GM13976 (cell line): Measurements from ENCODE around the gene TBC1D7.

Experiments used
- DNase-seq: peaks from one replicate; pipeline ENCODE4 v3.0.0; 2012; ENCODE audit warnings: low spot score
- in situ Hi-C: fragments of 300-500 bp; cut with MboI; formaldehyde crosslinking; loops from one replicate; pipeline ENCODE4 v1.12.0; 2022; ENCODE audit warnings: low sequenced_read_pairs, mixed read lengths, inconsistent platforms; ENCODE audit not compliant: unreplicated experiment
- TF ChIP-seq, protein P1 (sequence below): IDR thresholded peaks from 2 replicates; pipeline ENCODE4 v1.5.1; 2012; ENCODE audit warnings: borderline replicate concordance, mild to moderate bottlenecking; ENCODE audit not compliant: insufficient read depth; ENCODE audit errors: extremely low read depth, missing control alignments, control extremely low read depth

Gene TBC1D7

DNA sequence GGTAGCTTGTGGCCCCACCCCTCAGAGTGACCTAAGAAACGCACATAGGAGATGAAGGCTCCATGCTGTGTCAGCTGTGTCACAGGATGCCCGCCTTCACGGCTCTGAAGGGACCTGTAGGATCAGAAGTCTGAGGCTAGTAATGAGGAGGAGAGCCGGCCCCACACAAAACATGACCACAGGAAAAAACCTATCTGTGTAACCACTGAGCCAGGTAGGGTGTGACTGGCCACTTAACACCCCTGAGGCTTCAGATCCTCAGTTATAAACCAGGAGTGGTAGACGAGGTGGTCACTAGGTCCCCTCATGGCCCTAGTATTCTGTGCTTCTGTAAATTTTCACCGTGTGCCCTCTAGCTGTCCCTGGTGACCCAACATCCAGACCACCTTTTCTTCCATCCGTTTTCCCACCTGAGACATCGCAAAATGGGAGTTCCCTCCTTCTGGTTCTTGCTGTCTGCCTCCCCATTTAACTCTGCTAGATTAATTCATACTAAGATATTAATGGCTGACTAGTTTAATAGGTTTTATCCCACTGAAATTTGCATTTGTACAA, 52.8 kb downstream of the TBC1D7 start:
- in situ Hi-C loops, result no loop called here

DNA sequence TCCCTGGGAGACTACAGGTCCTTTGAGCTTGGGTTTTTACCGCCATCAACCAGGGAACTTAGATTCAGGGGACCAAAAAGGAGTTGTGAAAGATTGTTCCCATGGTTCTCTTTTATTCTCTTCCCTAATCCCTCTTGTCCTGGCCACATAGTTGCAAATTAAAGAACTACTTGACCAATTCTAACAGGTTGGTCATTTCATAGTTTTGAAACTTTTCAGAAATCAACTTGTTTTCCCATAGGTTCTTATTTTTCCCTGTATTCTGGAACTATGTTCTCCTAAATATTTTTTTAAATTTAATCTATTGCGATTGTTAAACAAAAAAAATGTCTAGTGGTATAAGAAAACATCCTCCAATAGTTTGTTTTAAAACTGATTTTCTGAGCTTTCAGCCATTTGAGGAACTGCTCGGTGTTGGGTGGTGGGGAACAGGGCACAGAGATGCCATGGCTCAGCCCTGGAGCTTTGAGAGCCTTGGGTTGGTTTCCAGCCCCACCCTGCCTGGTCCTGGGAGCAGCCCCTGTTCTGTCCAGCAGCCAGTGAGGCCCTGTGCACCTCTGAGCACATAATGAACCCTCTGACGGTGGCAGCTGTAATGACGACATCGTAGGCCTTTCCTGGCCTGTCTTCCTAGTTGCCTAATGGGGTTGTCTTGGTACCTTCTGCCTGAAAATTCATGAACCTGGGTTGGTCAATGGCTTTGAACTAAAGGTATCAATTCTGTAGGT, 53.5 kb downstream of the TBC1D7 start:
- no peak for DNase-seq
- in situ Hi-C loops, result no loop called here
- TF ChIP-seq, protein P1, sequence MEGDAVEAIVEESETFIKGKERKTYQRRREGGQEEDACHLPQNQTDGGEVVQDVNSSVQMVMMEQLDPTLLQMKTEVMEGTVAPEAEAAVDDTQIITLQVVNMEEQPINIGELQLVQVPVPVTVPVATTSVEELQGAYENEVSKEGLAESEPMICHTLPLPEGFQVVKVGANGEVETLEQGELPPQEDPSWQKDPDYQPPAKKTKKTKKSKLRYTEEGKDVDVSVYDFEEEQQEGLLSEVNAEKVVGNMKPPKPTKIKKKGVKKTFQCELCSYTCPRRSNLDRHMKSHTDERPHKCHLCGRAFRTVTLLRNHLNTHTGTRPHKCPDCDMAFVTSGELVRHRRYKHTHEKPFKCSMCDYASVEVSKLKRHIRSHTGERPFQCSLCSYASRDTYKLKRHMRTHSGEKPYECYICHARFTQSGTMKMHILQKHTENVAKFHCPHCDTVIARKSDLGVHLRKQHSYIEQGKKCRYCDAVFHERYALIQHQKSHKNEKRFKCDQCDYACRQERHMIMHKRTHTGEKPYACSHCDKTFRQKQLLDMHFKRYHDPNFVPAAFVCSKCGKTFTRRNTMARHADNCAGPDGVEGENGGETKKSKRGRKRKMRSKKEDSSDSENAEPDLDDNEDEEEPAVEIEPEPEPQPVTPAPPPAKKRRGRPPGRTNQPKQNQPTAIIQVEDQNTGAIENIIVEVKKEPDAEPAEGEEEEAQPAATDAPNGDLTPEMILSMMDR, result no peak

More for the DNA sequence above, 52.8 kb downstream of the TBC1D7 start:
- TF ChIP-seq, protein P1, result no peak
- no peak for DNase-seq

DNA sequence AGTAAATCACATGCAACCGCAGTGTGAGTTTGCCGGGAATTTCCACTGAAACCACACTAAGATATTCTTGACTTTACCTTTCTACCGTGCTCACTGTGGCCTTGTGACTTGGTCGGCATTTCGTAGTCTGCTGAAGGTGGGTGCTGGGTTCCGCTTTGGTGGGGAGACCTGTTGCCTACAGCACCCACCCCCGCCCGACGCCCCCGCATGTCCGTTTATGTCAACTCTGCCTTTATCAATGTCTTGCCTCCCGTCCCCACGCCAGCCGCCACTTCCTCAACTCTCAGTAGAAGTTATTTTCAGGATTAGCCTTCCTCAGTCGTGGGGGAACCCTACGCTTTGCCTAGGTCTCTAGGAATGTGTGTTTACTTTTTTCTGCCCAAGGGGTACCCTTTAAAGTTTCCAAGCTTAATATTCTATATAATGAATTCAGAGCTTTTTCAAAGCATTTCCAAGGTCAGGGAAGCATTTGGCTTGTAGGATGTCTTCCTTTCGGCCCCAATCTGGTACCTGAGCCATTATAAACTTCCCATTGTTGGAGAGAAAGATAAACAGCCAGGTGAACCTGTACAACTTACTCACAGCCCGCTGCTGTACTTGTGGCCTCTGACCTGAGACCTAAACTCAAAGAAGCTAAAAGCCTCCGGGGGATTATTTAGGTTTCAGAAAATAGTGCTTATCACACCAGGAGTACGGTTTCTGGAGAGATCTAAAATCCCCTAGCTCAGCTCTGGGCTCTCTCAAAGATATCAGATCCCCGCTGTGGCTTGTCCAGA, 54.2 kb downstream of the TBC1D7 start:
- in situ Hi-C loops, result no loop called here
- TF ChIP-seq, protein P1, result no peak

DNA sequence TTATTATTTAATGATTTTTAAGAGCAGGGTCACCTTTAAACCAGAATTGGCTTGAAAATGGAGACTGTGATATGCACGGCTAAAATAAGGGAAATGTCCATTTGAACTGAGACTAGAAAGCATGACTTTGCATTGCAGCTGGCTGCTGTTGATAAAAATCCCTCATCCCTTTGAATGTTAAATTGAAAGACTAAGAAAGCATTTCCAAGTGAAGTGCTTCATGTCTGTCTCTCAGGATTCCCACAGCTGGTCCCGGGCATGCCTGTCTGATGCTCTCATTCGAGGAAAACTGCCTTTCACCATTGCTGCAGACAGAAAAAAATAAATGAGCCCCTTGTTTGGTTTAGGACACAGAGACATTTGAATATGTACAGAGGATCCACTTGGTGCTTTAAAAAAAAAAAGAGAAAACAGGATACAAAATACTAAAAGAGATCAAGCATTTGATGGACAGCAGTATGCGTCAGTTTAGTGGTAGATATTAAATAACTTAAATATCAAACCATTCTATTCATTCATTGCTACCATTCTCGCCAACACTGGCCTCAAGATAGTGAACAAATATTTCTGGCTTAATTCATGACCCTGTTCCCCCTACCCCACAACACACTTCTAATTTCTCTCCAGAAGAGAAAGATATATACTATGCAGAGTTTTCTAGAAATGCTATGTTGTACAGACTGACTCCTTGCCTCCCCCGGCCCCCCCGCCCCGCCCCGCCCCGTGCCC, 55.0 kb downstream of the TBC1D7 start:
- in situ Hi-C loops, result no loop called here
- no peak for DNase-seq
- TF ChIP-seq, protein P1, result no peak

More for the DNA sequence above, 54.2 kb downstream of the TBC1D7 start:
- DNase-seq, result peak; percentile 77

DNA sequence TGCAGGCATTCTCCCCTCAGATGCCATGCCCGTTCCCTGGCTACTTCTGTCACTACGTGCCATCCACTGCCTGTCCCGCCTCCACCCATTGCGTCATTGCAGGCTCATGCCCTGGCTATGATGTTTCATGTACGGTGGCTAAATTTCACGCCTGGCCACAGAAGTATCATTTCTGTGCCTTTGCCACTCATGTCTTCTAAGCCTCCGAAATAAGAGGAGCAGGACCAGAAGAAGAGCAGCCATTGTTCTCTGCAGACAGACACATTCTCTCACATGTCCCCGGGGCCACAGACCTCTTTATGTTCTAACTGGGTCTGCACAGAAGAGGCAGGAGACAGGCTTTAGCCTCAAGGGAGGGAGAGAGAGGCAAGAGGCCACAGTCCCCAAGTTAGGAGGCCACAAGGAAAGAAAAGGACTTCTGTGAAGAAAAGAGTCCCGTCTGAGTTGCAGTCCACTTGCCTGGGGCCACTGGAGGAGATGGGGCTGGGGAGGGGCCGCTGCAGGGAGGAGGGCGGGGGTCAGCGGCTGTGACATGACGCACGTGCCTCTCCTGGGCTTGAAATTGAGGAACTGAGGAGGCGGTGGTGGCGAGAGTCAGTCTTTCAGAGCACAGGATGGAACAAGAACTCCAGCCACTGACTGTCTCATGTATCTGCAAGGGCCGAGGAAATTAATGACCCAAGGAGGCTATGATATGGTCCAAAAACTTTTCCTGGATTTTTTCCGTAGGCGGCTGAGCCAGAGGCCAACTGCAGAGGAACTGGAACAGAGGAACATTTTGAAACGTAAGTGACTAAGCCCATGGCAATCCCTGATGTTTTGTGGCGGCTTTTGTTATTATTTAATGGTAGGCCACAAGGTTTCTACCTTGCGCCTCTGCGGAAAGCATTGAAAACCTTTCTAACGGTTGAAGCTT, 55.9 kb downstream of the TBC1D7 start:
- in situ Hi-C loops, result no loop called here
- peak; percentile 69 for DNase-seq
- TF ChIP-seq, protein P1, result peak; percentile 33
